Loucy (cell line): ENCODE measurements around the gene CNPY1.

Experiments
- H2AFZ ChIP-seq: fragments of 200-600 bp; sonication (generic); 2 replicates; pipeline ENCODE4 v1.6.0; 2016; ENCODE audit warnings: antibody characterized with exemption, mild to moderate bottlenecking, low read length, moderate library complexity
- H3F3A ChIP-seq: fragments of 200-600 bp; 2 replicates; pipeline ENCODE4 v1.6.0; 2016; ENCODE audit warnings: antibody characterized with exemption, low read depth, mild to moderate bottlenecking
- H3K27me3 ChIP-seq: fragments of 200-600 bp; sonication (generic); 2 replicates; pipeline ENCODE4 v1.6.1; 2014; ENCODE audit warnings: low read length, mild to moderate bottlenecking; ENCODE audit not compliant: insufficient read depth, poor library complexity, severe bottlenecking
- H3K36me3 ChIP-seq: fragments of 200-600 bp; sonication (generic); 2 replicates; pipeline ENCODE4 v1.6.1; 2016; ENCODE audit warnings: low read length; ENCODE audit not compliant: insufficient read depth
- H3K4me1 ChIP-seq: fragments of 200-600 bp; sonication (generic); 2 replicates; pipeline ENCODE4 v1.5.1; 2014; ENCODE audit warnings: low read length, mild to moderate bottlenecking; ENCODE audit not compliant: insufficient read depth, poor library complexity, severe bottlenecking
- H3K4me2 ChIP-seq: fragments of 200-600 bp; sonication (generic); 2 replicates; pipeline ENCODE4 v1.6.0; 2014; ENCODE audit warnings: antibody characterized with exemption, low read length, low read depth, mild to moderate bottlenecking; ENCODE audit not compliant: poor library complexity, severe bottlenecking
- H3K4me3 ChIP-seq: fragments of 200-600 bp; sonication (generic); 2 replicates; pipeline ENCODE4 v1.5.1; 2014; ENCODE audit warnings: low read length, mild to moderate bottlenecking, mixed read lengths; ENCODE audit not compliant: poor library complexity, severe bottlenecking
- H3K79me2 ChIP-seq: fragments of 200-600 bp; sonication (generic); 2 replicates; pipeline ENCODE4 v1.6.1; 2014; ENCODE audit warnings: low read length; ENCODE audit not compliant: insufficient read depth
- H3K9ac ChIP-seq: fragments of 200-600 bp; sonication (generic); 2 replicates; pipeline ENCODE4 v1.6.0; 2014; ENCODE audit warnings: mild to moderate bottlenecking, low read depth, low read length, moderate library complexity; ENCODE audit not compliant: poor library complexity, severe bottlenecking
- H3K9me2 ChIP-seq: fragments of 200-600 bp; sonication (generic); replicated peaks from 2 replicates; pipeline ENCODE4 v1.6.1; 2016; ENCODE audit warnings: low read depth, low read length, mixed read lengths
- H3K9me3 ChIP-seq: fragments of 200-600 bp; sonication (generic); 2 replicates; pipeline ENCODE4 v1.6.1; 2014; ENCODE audit warnings: mild to moderate bottlenecking, antibody characterized with exemption, low read length, low read depth; ENCODE audit not compliant: insufficient read depth
- H4K20me1 ChIP-seq: fragments of 200-600 bp; sonication (generic); 2 replicates; pipeline ENCODE4 v1.6.0; 2014; ENCODE audit warnings: antibody characterized with exemption, low read length, mild to moderate bottlenecking; ENCODE audit not compliant: insufficient read depth, poor library complexity, severe bottlenecking
- CTCF ChIP-seq: fragments of 200-600 bp; sonication (generic); conservative IDR thresholded peaks from 2 replicates; pipeline ENCODE4 v1.5.1; 2014; ENCODE audit warnings: mild to moderate bottlenecking, antibody characterized with exemption, low read length
- EZH2phosphoT487 ChIP-seq: fragments of 200-600 bp; IDR thresholded peaks from 2 replicates; pipeline ENCODE4 v1.6.1; 2018; ENCODE audit warnings: antibody characterized with exemption, mild to moderate bottlenecking, moderate library complexity, borderline replicate concordance

Gene CNPY1

DNA sequence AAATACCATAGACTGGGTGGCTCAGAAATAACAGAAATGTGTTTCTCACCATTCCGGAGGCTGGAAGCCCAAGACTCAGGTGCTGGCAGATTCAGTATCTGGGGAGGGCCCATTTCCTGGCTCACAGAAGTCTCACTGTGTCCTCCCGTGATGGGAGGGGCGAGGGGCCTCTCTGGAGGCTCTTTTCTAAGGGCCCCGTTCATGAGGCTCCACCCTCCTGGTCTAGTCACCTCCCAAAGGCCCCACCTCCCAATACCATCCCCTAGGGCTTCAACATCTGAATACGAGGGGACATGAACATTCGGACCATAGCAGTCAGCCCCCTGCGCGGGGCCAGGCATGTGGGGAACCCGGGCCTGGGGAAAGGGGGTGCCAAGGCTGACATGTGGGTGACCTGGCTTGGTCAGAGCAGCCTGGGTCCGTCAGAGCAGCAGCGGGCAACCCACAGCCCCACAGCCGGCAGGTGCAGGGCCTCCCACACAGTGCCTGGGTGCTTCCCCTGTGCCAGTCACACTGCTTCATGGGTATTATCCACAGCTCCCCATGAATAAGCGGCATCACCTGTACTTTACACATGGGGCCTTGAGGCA lies 13.3 kb upstream of the CNPY1 start:
- Histone ChIP-seq H3K9me2 (no peaks in the 10 kb centered on the region), H3F3A (no peaks in the 10 kb centered on the region), H3K27me3 (no peaks in the 10 kb centered on the region), H3K4me1 (no peaks in the 10 kb centered on the region), H3K9me3 (no peaks in the 10 kb centered on the region), H3K4me2 (no peak overlapping the region), H3K36me3 (no peaks in the 10 kb centered on the region), H4K20me1 (no peaks in the 10 kb centered on the region), H2AFZ (no peak overlapping the region), H3K79me2 (no peaks in the 10 kb centered on the region), H3K9ac (no peak overlapping the region), H3K4me3 (no peak overlapping the region)
- TF ChIP-seq EZH2phosphoT487 (no peak), CTCF (no peak)

DNA sequence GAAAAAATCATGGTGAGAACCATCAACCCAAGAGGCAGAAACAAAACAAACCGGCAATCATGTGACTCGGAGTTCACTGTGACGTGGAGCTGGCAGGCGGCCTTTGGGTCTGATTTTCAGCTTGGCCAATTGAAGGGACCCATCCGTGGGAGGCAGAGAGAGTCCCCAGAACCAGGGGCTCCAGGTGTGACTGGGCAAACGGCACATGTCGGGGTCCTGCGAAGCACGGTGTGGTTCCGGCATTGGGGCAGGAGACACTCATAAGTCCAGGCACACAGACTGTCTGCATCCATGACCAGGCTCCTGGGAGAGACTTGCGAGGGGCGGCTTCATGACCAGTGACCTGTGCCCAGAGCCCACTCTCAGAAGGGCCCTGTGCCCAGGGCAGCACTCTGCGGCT lies 12.6 kb upstream of the CNPY1 start:
- H4K20me1 ChIP-seq, result no peaks in the 10 kb centered on the region
- no peak for TF ChIP-seq EZH2phosphoT487
- TF ChIP-seq CTCF, result no peak
- no peaks in the 10 kb centered on the region for H3K79me2 ChIP-seq
- no peaks in the 10 kb centered on the region for H3K36me3 ChIP-seq
- H3F3A ChIP-seq, result no peaks in the 10 kb centered on the region
- no peaks in the 10 kb centered on the region for H3K9me2 ChIP-seq
- H3K4me1 ChIP-seq, result no peaks in the 10 kb centered on the region
- H3K9ac ChIP-seq, result no peak overlapping the region
- no peak overlapping the region for H3K4me3 ChIP-seq
- no peaks in the 10 kb centered on the region for H3K9me3 ChIP-seq
- no peak overlapping the region for H2AFZ ChIP-seq
- H3K27me3 ChIP-seq, result no peaks in the 10 kb centered on the region
- H3K4me2 ChIP-seq, result no peak overlapping the region

- Histone ChIP-seq H3K9me3 (no peaks in the 10 kb centered on the region), H3K9ac (no peak overlapping the region), H3K4me2 (no peak overlapping the region), H4K20me1 (no peaks in the 10 kb centered on the region), H3K36me3 (no peaks in the 10 kb centered on the region), H3K27me3 (no peaks in the 10 kb centered on the region), H3F3A (no peaks in the 10 kb centered on the region), H3K79me2 (no peaks in the 10 kb centered on the region), H2AFZ (no peak overlapping the region), H3K4me1 (no peaks in the 10 kb centered on the region), H3K4me3 (no peak overlapping the region), H3K9me2 (no peaks in the 10 kb centered on the region)
- TF ChIP-seq EZH2phosphoT487, result no peak
- no peak for TF ChIP-seq CTCF
Measured at GRCh38 chr7:155558351-155558750, 12.0 kb upstream of the CNPY1 start.
